Measurements from ENCODE around the gene FBLN1. TPM values are rescaled to one million over a fixed set of nuclear protein-coding genes. Genes with fewer than 3 reads are reported as not detected.
"Not testable (repeated sequence)": the region's sequence is repeated elsewhere in the genome, so short reads cannot be mapped to it uniquely, and the experiment has no call there.

FBLN1 gene
- total RNA-seq, 4 donors from 2014 or later: 33.7 to 546 (median 86.3) TPM

DNA sequence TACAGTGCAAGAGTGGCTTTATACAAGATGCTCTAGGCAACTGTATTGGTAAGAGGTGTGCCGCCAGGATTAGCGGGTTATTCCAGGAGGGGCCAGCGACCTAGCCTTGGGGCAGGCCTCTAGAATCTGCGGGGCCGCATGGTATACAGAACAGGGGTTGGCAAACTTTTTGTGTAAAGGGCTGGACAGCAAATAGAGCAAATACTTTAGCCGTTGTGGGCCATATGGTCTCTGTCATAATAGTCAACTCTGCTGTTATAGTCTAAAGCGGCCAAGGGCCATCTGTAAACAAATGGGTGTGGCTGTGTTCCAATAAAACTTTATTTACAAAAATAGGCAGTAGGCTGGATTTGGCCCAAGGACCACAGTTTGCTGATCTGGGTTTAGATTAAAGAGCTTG lies 32.6 kb downstream of the FBLN1 start:
- H3K27me3 ChIP-seq: no peaks in the 10 kb centered on the region
- no peak for TF ChIP-seq POLR2A (IDR thresholded peaks at IDR 0.05)
- TF ChIP-seq, protein P1, sequence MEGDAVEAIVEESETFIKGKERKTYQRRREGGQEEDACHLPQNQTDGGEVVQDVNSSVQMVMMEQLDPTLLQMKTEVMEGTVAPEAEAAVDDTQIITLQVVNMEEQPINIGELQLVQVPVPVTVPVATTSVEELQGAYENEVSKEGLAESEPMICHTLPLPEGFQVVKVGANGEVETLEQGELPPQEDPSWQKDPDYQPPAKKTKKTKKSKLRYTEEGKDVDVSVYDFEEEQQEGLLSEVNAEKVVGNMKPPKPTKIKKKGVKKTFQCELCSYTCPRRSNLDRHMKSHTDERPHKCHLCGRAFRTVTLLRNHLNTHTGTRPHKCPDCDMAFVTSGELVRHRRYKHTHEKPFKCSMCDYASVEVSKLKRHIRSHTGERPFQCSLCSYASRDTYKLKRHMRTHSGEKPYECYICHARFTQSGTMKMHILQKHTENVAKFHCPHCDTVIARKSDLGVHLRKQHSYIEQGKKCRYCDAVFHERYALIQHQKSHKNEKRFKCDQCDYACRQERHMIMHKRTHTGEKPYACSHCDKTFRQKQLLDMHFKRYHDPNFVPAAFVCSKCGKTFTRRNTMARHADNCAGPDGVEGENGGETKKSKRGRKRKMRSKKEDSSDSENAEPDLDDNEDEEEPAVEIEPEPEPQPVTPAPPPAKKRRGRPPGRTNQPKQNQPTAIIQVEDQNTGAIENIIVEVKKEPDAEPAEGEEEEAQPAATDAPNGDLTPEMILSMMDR (IDR thresholded peaks at IDR 0.05): no peak
- peaks cover 49 to 97% (median 84%) of the 10 kb centered on the region in 3 donors for H3K4me1 ChIP-seq
- H3K36me3 ChIP-seq: peaks cover 0 to 13% (median 0%) of the 10 kb centered on the region in 3 donors
- WGBS, 2 donors: 11 to 29% methylated on average over 3 to 7 of the region's 7 CpGs
- DNase-seq: no peak
- intact Hi-C loops (cut with DNase I): no loop called here
- peak overlapping the region in 1 of 4 donors; percentile 16 for H3K4me3 ChIP-seq
- peak overlapping the region; percentile 85 to 92 (median 89) for H3K27ac ChIP-seq
- no peaks in the 10 kb centered on the region for H3K9me3 ChIP-seq

DNA sequence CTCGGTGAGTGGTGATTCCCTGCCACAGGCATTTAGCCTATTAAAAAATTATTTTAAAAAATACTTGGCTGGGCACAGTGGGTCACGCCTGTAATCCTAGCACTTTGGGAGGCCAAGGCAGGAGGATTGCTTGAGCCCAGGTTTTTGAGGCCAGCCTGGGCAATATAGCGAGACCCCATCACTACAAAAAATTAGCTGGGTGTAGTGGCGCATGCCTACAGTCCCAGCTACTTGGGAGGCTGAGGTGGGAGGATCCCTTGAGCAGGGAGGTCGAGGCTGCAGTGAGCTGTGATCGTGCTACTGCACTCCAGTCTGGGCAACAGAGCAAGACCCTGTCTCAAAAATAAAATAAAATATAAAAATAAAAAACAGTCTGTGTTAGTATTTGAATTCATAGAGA lies 33.2 kb downstream of the FBLN1 start:
- H3K9me3 ChIP-seq; DNase-seq; intact Hi-C loops (cut with DNase I); H3K36me3 ChIP-seq; H3K27me3 ChIP-seq: not testable (repeated sequence)
- Histone ChIP-seq H3K27ac (peak overlapping the region; percentile 85 to 92 (median 89)), H3K4me3 (peak overlapping the region in 1 of 4 donors; percentile 16), H3K4me1 (peaks cover 49 to 96% (median 84%) of the 10 kb centered on the region in 3 donors)
- WGBS, 2 donors: 70 to 74% methylated on average over 6 of the region's 6 CpGs

DNA sequence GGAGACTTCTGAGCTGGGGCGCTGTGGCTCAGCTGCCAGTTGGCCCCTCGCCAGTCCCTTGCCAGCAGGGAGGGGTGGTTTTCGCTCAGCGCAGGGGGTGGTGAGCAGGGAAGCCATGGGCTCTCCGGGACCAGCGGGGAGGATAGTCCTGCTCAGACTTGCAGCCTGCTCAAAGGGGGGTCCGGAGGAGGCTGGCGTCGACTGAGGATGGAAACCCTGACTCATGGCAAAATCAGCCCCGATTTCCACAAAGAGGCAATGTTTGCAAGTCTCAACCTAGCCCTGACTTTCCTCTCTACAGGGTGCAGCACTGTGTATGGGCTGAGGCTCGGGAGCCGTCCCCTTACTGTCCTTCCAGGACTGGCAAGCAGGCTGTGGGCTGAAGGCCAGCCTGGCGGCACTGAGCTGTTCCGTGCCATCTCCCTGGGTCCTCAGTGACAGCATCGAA lies 35.1 kb downstream of the FBLN1 start:
- Histone ChIP-seq H3K27me3 (no peaks in the 10 kb centered on the region), H3K36me3 (peaks cover 0 to 26% (median 8%) of the 10 kb centered on the region in 3 donors), H3K9me3 (no peaks in the 10 kb centered on the region), H3K27ac (peak overlapping the region; percentile 85 to 92 (median 89)), H3K4me3 (peak overlapping the region in 1 of 4 donors; percentile 33), H3K4me1 (peaks cover 34 to 87% (median 67%) of the 10 kb centered on the region in 3 donors)
- intact Hi-C loops (cut with DNase I): no loop called here
- 21% methylated on average over 8 to 13 of the region's 15 CpGs for WGBS, 2 donors
- TF ChIP-seq, protein P1 (IDR thresholded peaks at IDR 0.05): no peak
- TF ChIP-seq POLR2A (IDR thresholded peaks at IDR 0.05): peak in 1 of 4 donors; percentile 35
- no peak for DNase-seq

DNA sequence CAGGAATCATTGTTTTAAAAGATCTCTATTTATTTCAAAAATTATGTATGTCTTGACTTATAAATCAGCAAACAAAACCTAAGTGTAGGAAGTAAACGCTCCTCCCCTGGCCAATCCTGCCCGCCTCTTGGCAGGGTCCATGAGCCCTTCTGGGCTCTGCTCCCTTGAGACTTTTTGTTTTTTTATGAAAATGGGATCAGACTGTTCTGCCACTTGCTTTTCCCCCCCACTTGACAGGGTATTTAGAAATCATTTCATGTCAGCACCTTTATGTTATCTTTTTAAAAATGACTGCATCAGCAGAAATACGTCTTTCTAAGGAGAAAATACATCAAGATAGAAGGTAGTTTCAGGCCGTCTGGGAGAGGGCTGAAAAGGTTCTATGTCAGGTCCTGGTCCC lies 35.6 kb downstream of the FBLN1 start:
- peak overlapping the region; percentile 85 to 92 (median 89) for H3K27ac ChIP-seq
- peaks cover 0 to 26% (median 8%) of the 10 kb centered on the region in 3 donors for H3K36me3 ChIP-seq
- no peaks in the 10 kb centered on the region for H3K27me3 ChIP-seq
- no peaks in the 10 kb centered on the region for H3K9me3 ChIP-seq
- no peak for DNase-seq
- intact Hi-C loops (cut with DNase I): no loop called here
- 39 to 47% methylated on average over 3 to 4 of the region's 4 CpGs for WGBS, 2 donors
- peak overlapping the region in 1 of 4 donors; percentile 33 for H3K4me3 ChIP-seq
- peaks cover 29 to 81% (median 62%) of the 10 kb centered on the region in 3 donors for H3K4me1 ChIP-seq
- TF ChIP-seq POLR2A (IDR thresholded peaks at IDR 0.05): no peak
- TF ChIP-seq, protein P1 (IDR thresholded peaks at IDR 0.05): no peak

DNA sequence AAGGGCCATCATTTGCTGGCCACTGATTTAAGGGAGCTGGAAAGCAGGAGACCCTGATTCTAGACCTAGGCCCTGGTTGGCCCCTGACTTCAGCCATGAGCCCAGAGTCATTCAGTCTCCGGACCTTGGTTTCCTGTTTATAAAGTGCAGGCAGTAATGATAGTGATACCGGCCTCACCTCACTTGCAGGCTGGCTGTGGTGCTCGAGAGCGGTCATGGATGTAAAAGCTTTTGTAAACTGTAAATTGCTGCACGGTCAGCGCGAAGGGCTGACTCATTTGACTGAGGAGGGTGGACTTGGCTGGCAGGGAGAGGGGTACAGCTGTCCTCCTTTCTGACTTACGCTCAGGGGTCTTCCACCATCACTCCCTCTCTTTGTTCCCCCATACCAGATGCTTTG lies 37.4 kb downstream of the FBLN1 start:
- no peak for TF ChIP-seq POLR2A (IDR thresholded peaks at IDR 0.05)
- TF ChIP-seq, protein P1 (IDR thresholded peaks at IDR 0.05): no peak
- WGBS, 2 donors: 78% methylated on average over 8 of the region's 8 CpGs
- peaks cover 22 to 63% (median 45%) of the 10 kb centered on the region in 3 donors for H3K4me1 ChIP-seq
- intact Hi-C loops (cut with DNase I): no loop called here
- H3K36me3 ChIP-seq: peaks cover 0 to 43% (median 8%) of the 10 kb centered on the region in 3 donors
- H3K4me3 ChIP-seq: no peak overlapping the region
- no peaks in the 10 kb centered on the region for H3K9me3 ChIP-seq
- no peak for DNase-seq
- H3K27ac ChIP-seq: peak overlapping the region in 3 of 4 donors; percentile 34 to 92 (median 89)
- H3K27me3 ChIP-seq: no peaks in the 10 kb centered on the region
